ENCODE measurements around the gene DDX52.
"Not testable (repeated sequence)": the region's sequence is repeated elsewhere in the genome, so short reads cannot be mapped to it uniquely, and the experiment has no call there.

The DDX52 gene

GRCh38 chr17:37643118-37643766, at the start of gene DDX52:
Gene DDX52, minus strand, starts transcription at chr17:37643446. Its CDS starts 26 bp downstream, at chr17:37643420.
- peak; percentile 88 for DNase-seq (ENCODE audit: low read depth, low spot score)

- no peak for DNase-seq (ENCODE audit: low read depth, low spot score)
These were observed 48.6 kb upstream of the DDX52 start for GRCh38 chr17:37691807-37692206.

GRCh38 chr17:37689317-37689716, 46.1 kb upstream of the DDX52 start:
- DNase-seq (ENCODE audit: low read depth, low spot score) = no peak

GRCh38 chr17:37683454-37683984, 40.3 kb upstream of the DDX52 start:
- no peak for DNase-seq (ENCODE audit: low read depth, low spot score)

- no peak for DNase-seq (ENCODE audit: low read depth, low spot score)
These were observed 38.8 kb upstream of the DDX52 start for GRCh38 chr17:37682007-37682406.

- not testable (repeated sequence) for DNase-seq (ENCODE audit: low read depth, low spot score)
These were observed 36.7 kb upstream of the DDX52 start for GRCh38 chr17:37679995-37680394.

GRCh38 chr17:37678036-37678435, 34.8 kb upstream of the DDX52 start:
- no peak for DNase-seq (ENCODE audit: low read depth, low spot score)

- DNase-seq (ENCODE audit: low read depth, low spot score) = no peak
These were observed 33.8 kb upstream of the DDX52 start for GRCh38 chr17:37677021-37677420.

- DNase-seq (ENCODE audit: low read depth, low spot score) = no peak
These were observed 33.1 kb upstream of the DDX52 start for GRCh38 chr17:37676115-37676925.

GRCh38 chr17:37674511-37674910, 31.3 kb upstream of the DDX52 start:
- no peak for DNase-seq (ENCODE audit: low read depth, low spot score)

GRCh38 chr17:37673386-37673785, 30.1 kb upstream of the DDX52 start:
- DNase-seq (ENCODE audit: low read depth, low spot score) = no peak

- no peak for DNase-seq (ENCODE audit: low read depth, low spot score)
These were observed 29.4 kb upstream of the DDX52 start for GRCh38 chr17:37672548-37673078.

- DNase-seq (ENCODE audit: low read depth, low spot score) = no peak
These were observed 28.7 kb upstream of the DDX52 start for GRCh38 chr17:37671824-37672547.

GRCh38 chr17:37671028-37671823, 28.0 kb upstream of the DDX52 start:
- no peak for DNase-seq (ENCODE audit: low read depth, low spot score)

GRCh38 chr17:37667039-37667438, 23.8 kb upstream of the DDX52 start:
- no peak for DNase-seq (ENCODE audit: low read depth, low spot score)

- DNase-seq (ENCODE audit: low read depth, low spot score) = no peak
These were observed 21.0 kb upstream of the DDX52 start for GRCh38 chr17:37664214-37664613.

GRCh38 chr17:37662353-37662752, 19.1 kb upstream of the DDX52 start:
- DNase-seq (ENCODE audit: low read depth, low spot score) = peak; percentile 68

- DNase-seq (ENCODE audit: low read depth, low spot score) = no peak
These were observed 18.3 kb upstream of the DDX52 start for GRCh38 chr17:37661400-37662014.

- no peak for DNase-seq (ENCODE audit: low read depth, low spot score)
These were observed 16.7 kb upstream of the DDX52 start for GRCh38 chr17:37659925-37660324.

GRCh38 chr17:37657202-37657601, 14.0 kb upstream of the DDX52 start:
- DNase-seq (ENCODE audit: low read depth, low spot score) = no peak

GRCh38 chr17:37651849-37652248, 8.6 kb upstream of the DDX52 start:
- no peak for DNase-seq (ENCODE audit: low read depth, low spot score)

Data from ELF-1 (cell line).